TTC549 (cell line): ENCODE results near the gene LZTS2.

ENCODE experiments used
- FAIRE-seq: peaks from 2 replicates; lab custom pipeline; 2012; peaks lifted over from hg19 to GRCh38; lab: Jason Lieb, UNC

LZTS2 gene

GRCh38 chr10:101054351-101054750 is 54.7 kb downstream of the LZTS2 start:
- FAIRE-seq: no peak

GRCh38 chr10:101054876-101055275 is 55.3 kb downstream of the LZTS2 start:
- no peak for FAIRE-seq

- FAIRE-seq: no peak
Measured at GRCh38 chr10:101055411-101055810, 55.8 kb downstream of the LZTS2 start.

GRCh38 chr10:101056365-101057151 is 57.0 kb downstream of the LZTS2 start:
- no peak for FAIRE-seq
